Fibroblast of lung (primary cell): ENCODE measurements around the gene SGK2. TPM values are rescaled to one million over a fixed set of nuclear protein-coding genes. Genes with fewer than 3 reads are reported as not detected.
"Not testable (repeated sequence)": the region's sequence is repeated elsewhere in the genome, so short reads cannot be mapped to it uniquely, and the experiment has no call there.

Experiments used
- DNase-seq, 2 donors: peaks; one replicate each; pipeline versions ENCODE4 v3.0.0 to v3.0.0-alpha.2; 2010; ENCODE audit warnings: low read depth in 2 of 2
- H2AFZ ChIP-seq: 2 replicates; pipeline ENCODE4 v1.5.1; 2012; ENCODE audit warnings: low read length, control low read depth, inconsistent platforms
- H3K27ac ChIP-seq: 2 replicates; pipeline ENCODE4 v1.5.1; 2011; ENCODE audit warnings: low read length, control low read depth; ENCODE audit not compliant: insufficient read depth
- H3K27me3 ChIP-seq: 2 replicates; pipeline ENCODE4 v1.5.1; 2011; ENCODE audit warnings: mild to moderate bottlenecking, low read length; ENCODE audit not compliant: control insufficient read depth, insufficient read depth
- H3K36me3 ChIP-seq: 2 replicates; pipeline ENCODE4 v1.5.1; 2011; ENCODE audit warnings: low read length; ENCODE audit not compliant: control insufficient read depth, insufficient read depth
- H3K4me1 ChIP-seq: 2 replicates; pipeline ENCODE4 v1.5.1; 2011; ENCODE audit warnings: low read length; ENCODE audit not compliant: control insufficient read depth, insufficient read depth; ENCODE audit errors: extremely low read depth
- H3K4me2 ChIP-seq: 2 replicates; pipeline ENCODE4 v1.5.1; 2011; ENCODE audit warnings: low read length, control low read depth; ENCODE audit not compliant: insufficient read depth; ENCODE audit errors: extremely low read depth
- H3K4me3 ChIP-seq, 4 experiments: fragments of 200-600 bp in 1 of 4; sonication (generic) in 1 of 4; replicated peaks in 1 of 4; 2 replicates each; pipeline ENCODE4 v1.5.1; 2011 to 2016; ENCODE audit warnings: low read length in 4 of 4, low read depth in 3 of 4, mild to moderate bottlenecking in 3 of 4, control low read depth in 2 of 4, inconsistent platforms in 1 of 4, mixed read lengths in 1 of 4; ENCODE audit not compliant: insufficient read depth in 1 of 4; ENCODE audit errors: control extremely low read depth in 1 of 4
- H3K79me2 ChIP-seq: 2 replicates; pipeline ENCODE4 v1.5.1; 2012; ENCODE audit warnings: mild to moderate bottlenecking, low read length, inconsistent platforms; ENCODE audit not compliant: control insufficient read depth, insufficient read depth
- H3K9ac ChIP-seq: 2 replicates; pipeline ENCODE4 v1.5.1; 2011; ENCODE audit warnings: mild to moderate bottlenecking, low read length, control low read depth; ENCODE audit not compliant: insufficient read depth
- H3K9me3 ChIP-seq: 2 replicates; pipeline ENCODE4 v1.5.1; 2012; ENCODE audit warnings: low read depth, low read length; ENCODE audit not compliant: control insufficient read depth, insufficient read depth
- H4K20me1 ChIP-seq: 2 replicates; pipeline ENCODE4 v1.5.1; 2011; ENCODE audit warnings: low read length; ENCODE audit not compliant: control insufficient read depth, insufficient read depth; ENCODE audit errors: extremely low read depth
- EZH2 ChIP-seq: IDR thresholded peaks from 2 replicates; pipeline ENCODE4 v1.5.1; 2012; ENCODE audit warnings: low read length, control low read depth, mild to moderate bottlenecking; ENCODE audit errors: missing control alignments
- polyA plus RNA-seq, 2 donors: library from polyadenylated mRNA; depleted of rRNA in 1 of 2; stranded (reverse) in 1 of 2; unstranded in 1 of 2; fragments of >200 nt; gene quantifications; 2 replicates each; pipeline ENCODE4 v1.2.1, GENCODE V29; 2011 to 2012; ENCODE audit warnings: missing spikeins in 1 of 2
- total RNA-seq: library from RNA; depleted of rRNA; stranded (reverse); fragments of >200 nt; gene quantifications from 2 replicates; pipeline ENCODE4 v1.2.1, GENCODE V29; 2014
- TF ChIP-seq, protein P1 (sequence below), 2 donors: IDR thresholded peaks in 1 of 2; conservative IDR thresholded peaks in 1 of 2; 1 replicate in 1 of 2; 2 replicates in 1 of 2; pipeline ENCODE4 v1.5.1; 2011 to 2012; ENCODE audit warnings: low read length in 2 of 2, control low read depth in 1 of 2, inconsistent platforms in 1 of 2, low read depth in 1 of 2, mild to moderate bottlenecking in 1 of 2

The SGK2 gene
- total and polyA plus RNA-seq, 2 donors (not counting 1 experiment from before 2014, with no cell fraction given): 0.05 to 0.66 TPM

DNA sequence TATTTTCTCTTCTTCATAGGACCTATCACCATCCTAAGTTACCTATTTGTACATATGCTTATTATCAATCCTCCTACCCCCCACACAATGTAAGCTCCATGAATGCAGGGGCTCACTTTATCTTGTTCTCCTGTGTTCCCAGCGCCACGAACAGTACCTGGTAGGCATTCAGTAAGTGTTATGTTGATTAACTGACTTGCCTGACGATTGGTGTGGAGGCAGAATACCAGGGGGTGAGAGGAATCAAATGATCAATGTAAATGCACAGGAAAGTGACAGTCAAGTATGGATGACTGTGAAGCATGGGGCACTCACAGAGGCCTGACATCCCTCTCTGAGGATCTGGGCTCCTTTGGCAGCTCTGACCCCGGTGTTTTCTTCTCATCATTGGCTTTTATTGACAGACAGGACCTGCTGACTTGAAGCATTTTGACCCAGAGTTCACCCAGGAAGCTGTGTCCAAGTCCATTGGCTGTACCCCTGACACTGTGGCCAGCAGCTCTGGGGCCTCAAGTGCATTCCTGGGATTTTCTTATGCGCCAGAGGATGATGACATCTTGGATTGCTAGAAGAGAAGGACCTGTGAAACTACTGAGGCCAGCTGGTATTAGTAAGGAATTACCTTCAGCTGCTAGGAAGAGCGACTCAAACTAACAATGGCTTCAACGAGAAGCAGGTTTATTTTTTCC, 25.8 kb downstream of the SGK2 start:
- H3K36me3 ChIP-seq: no peaks in the 10 kb centered on the region
- no peaks in the 10 kb centered on the region for H4K20me1 ChIP-seq
- H3K27ac ChIP-seq: peak overlapping the region; percentile 16
- H3K4me1 ChIP-seq: peaks cover 7% of the 10 kb centered on the region
- H2AFZ ChIP-seq: no peak overlapping the region
- peak; percentile 87 to 88 for DNase-seq
- H3K9me3 ChIP-seq: no peaks in the 10 kb centered on the region
- no peaks in the 10 kb centered on the region for H3K79me2 ChIP-seq
- no peak overlapping the region for H3K4me3 ChIP-seq
- no peak overlapping the region for H3K9ac ChIP-seq
- no peaks in the 10 kb centered on the region for H3K27me3 ChIP-seq
- no peak for TF ChIP-seq EZH2
- TF ChIP-seq, protein P1, sequence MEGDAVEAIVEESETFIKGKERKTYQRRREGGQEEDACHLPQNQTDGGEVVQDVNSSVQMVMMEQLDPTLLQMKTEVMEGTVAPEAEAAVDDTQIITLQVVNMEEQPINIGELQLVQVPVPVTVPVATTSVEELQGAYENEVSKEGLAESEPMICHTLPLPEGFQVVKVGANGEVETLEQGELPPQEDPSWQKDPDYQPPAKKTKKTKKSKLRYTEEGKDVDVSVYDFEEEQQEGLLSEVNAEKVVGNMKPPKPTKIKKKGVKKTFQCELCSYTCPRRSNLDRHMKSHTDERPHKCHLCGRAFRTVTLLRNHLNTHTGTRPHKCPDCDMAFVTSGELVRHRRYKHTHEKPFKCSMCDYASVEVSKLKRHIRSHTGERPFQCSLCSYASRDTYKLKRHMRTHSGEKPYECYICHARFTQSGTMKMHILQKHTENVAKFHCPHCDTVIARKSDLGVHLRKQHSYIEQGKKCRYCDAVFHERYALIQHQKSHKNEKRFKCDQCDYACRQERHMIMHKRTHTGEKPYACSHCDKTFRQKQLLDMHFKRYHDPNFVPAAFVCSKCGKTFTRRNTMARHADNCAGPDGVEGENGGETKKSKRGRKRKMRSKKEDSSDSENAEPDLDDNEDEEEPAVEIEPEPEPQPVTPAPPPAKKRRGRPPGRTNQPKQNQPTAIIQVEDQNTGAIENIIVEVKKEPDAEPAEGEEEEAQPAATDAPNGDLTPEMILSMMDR (conservative IDR thresholded peaks at IDR 0.05 in 1 of 2, IDR thresholded peaks at IDR 0.05 in 1 of 2; ENCODE audit: low read depth in 1 of 2, low read length in 2 of 2): no peak
- no peak overlapping the region for H3K4me2 ChIP-seq

DNA sequence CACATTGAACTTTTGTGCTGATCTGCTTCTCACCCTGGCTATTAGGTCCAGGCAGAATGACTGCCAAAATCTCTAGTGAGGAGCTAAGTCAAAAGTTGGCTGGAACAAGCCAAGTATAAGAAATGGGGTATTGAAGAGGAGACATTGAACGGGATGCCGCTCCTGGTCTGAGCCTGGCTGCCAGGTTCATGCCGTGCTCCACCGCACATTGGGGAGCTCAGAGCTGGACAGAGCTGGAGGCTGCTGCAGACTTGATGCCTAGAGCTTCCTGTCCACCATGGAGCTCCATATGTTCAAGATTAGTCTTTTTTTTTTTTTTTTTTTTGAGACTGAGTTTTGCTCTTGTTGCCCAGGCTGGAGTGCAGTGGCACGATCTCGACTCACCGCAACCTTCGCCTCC, 27.8 kb downstream of the SGK2 start:
- Histone ChIP-seq H3K27me3 (no peaks in the 10 kb centered on the region), H3K36me3 (no peaks in the 10 kb centered on the region), H3K79me2 (peaks cover 7% of the 10 kb centered on the region), H3K9ac (no peak overlapping the region), H4K20me1 (no peaks in the 10 kb centered on the region), H3K4me2 (no peak overlapping the region), H3K27ac (no peak overlapping the region), H3K9me3 (no peaks in the 10 kb centered on the region), H3K4me1 (peaks cover 7% of the 10 kb centered on the region), H2AFZ (no peak overlapping the region), H3K4me3 (no peak overlapping the region)
- no peak for DNase-seq
- no peak for TF ChIP-seq EZH2
- TF ChIP-seq, protein P1 (conservative IDR thresholded peaks at IDR 0.05 in 1 of 2, IDR thresholded peaks at IDR 0.05 in 1 of 2; ENCODE audit: low read depth in 1 of 2, low read length in 2 of 2): no peak

DNA sequence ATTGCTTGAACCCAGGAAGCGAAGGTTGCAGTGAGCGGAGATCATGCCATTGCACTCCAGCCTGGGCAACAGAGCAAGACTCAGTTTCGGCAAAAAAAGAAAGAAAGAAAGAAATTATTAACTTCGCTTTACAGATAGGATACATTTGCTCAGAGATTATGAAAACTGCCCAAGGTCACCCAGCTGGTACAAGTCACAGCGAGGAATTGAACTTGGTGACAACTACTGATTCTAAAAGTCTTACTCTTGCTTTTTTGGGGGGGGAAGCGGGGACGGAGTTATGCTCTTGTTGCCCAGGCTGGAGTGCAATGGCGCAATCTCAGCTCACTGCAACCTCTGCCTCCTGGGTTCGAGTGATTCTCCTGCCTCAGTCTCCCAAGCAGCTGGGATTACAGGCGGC, 29.7 kb downstream of the SGK2 start:
- not testable (repeated sequence) for H3K9me3 ChIP-seq, H3K9ac ChIP-seq, DNase-seq, H3K36me3 ChIP-seq, H3K27ac ChIP-seq, H3K4me1 ChIP-seq, H3K27me3 ChIP-seq, H3K4me2 ChIP-seq, H3K79me2 ChIP-seq, H4K20me1 ChIP-seq, H2AFZ ChIP-seq, H3K4me3 ChIP-seq
